GM21619 (cell line): ENCODE results near the gene DDR1.

Experiments
- ATAC-seq: cut with Tn5 transposase; IDR thresholded peaks from one replicate; pipeline ENCODE4 v1.9.1; 2021; ENCODE audit not compliant: unreplicated experiment

The DDR1 gene

GRCh38 chr6:30883685-30884520 lies at the start of gene DDR1:
Gene DDR1, plus strand, starts transcription at chr6:30884519. Its CDS starts 4,211 bp downstream, at chr6:30888730.
- no peak for ATAC-seq

- no peak for ATAC-seq
Observed at GRCh38 chr6:30834646-30835045, 49.7 kb upstream of the DDR1 start.

- no peak for ATAC-seq
Observed at GRCh38 chr6:30835576-30835975, 48.7 kb upstream of the DDR1 start.

GRCh38 chr6:30836431-30836866 lies 47.9 kb upstream of the DDR1 start:
- no peak for ATAC-seq

GRCh38 chr6:30836957-30837356 lies 47.4 kb upstream of the DDR1 start:
- no peak for ATAC-seq

GRCh38 chr6:30837432-30837831 lies 46.9 kb upstream of the DDR1 start:
- no peak for ATAC-seq

- no peak for ATAC-seq
Observed at GRCh38 chr6:30837870-30838269, 46.4 kb upstream of the DDR1 start.

GRCh38 chr6:30839671-30840070 lies 44.6 kb upstream of the DDR1 start:
- ATAC-seq, result no peak

- no peak for ATAC-seq
Observed at GRCh38 chr6:30840084-30840934, 44.0 kb upstream of the DDR1 start.

GRCh38 chr6:30840935-30841643 lies 43.2 kb upstream of the DDR1 start:
- ATAC-seq, result no peak

- ATAC-seq, result no peak
Observed at GRCh38 chr6:30841644-30842504, 42.4 kb upstream of the DDR1 start.

- ATAC-seq, result no peak
Observed at GRCh38 chr6:30842754-30843610, 41.3 kb upstream of the DDR1 start.

GRCh38 chr6:30843611-30843998 lies 40.7 kb upstream of the DDR1 start:
- no peak for ATAC-seq

- ATAC-seq, result no peak
Observed at GRCh38 chr6:30844118-30844535, 40.2 kb upstream of the DDR1 start.

- no peak for ATAC-seq
Observed at GRCh38 chr6:30845183-30845582, 39.1 kb upstream of the DDR1 start.

- ATAC-seq, result no peak
Observed at GRCh38 chr6:30847421-30847970, 36.8 kb upstream of the DDR1 start.

- ATAC-seq, result no peak
Observed at GRCh38 chr6:30847971-30848436, 36.3 kb upstream of the DDR1 start.

- ATAC-seq, result no peak
Observed at GRCh38 chr6:30849903-30850651, 34.2 kb upstream of the DDR1 start.
